Mucosa of descending colon (tissue), 3 donors: ENCODE data around the gene PEX19. TPM values are rescaled to one million over a fixed set of nuclear protein-coding genes. Genes with fewer than 3 reads are reported as not detected.
"Not testable (repeated sequence)": the region's sequence is repeated elsewhere in the genome, so short reads cannot be mapped to it uniquely, and the experiment has no call there.

ENCODE experiments used
- ATAC-seq: fragments of 200-7000 bp; cut with Tn5 transposase; one replicate; pipeline ENCODE4 v1.9.1; 2020; ENCODE audit warnings: mild to moderate bottlenecking, moderate library complexity
- DNase-seq, 3 donors: peaks; one replicate each; pipeline ENCODE4 v3.0.0-alpha.2; 2020
- H3K36me3 ChIP-seq: fragments of 200-600 bp; one replicate; pipeline ENCODE4 v1.8.0; 2021; ENCODE audit warnings: low read depth, mild to moderate bottlenecking
- H3K4me1 ChIP-seq: fragments of 200-600 bp; one replicate; pipeline ENCODE4 v1.8.0; 2021; ENCODE audit warnings: low read depth, mild to moderate bottlenecking
- H3K4me3 ChIP-seq: fragments of 200-600 bp; one replicate; pipeline ENCODE4 v1.8.0; 2021; ENCODE audit warnings: mild to moderate bottlenecking
- H3K9me3 ChIP-seq: fragments of 200-600 bp; one replicate; pipeline ENCODE4 v1.8.0; 2021; ENCODE audit warnings: mild to moderate bottlenecking
- intact Hi-C, 2 donors: fragments of 100-400 bp; cut with DNase I in 1 of 2; cut with micrococcal nuclease in 1 of 2; formaldehyde crosslinking; loops; one replicate each; pipeline versions ENCODE4 v1.11.0 to v1.11.1; 2022; cut with DNase I, micrococcal nuclease
- total RNA-seq, 3 donors: library from RNA; stranded (reverse); fragmentation: NEBNext Ultra II Directional in 2 of 3; extraction: Animal tissue kit (Norgen Biotek cat#: 25700) in 2 of 3; gene quantifications; one replicate each; pipeline versions ENCODE4 v1.2.1 to v1.2.4, GENCODE V29; 2021 to 2023
- TF ChIP-seq, protein P1 (sequence below): fragments of 200-600 bp; IDR thresholded peaks from one replicate; pipeline ENCODE4 v1.8.0; 2022; ENCODE audit warnings: antibody characterized with exemption, mild to moderate bottlenecking
- donor health status: DM: no; HTN: no; CAD: no; lungs with moderate emphysema.
- donor health status: DM: no; HTN: no; CAD: no.
- donor health status: DM: no; HTN: yes; CAD: no.

PEX19 gene
- total RNA-seq, 3 donors from 2014 or later = 53.7 to 82.0 (median 76.3) TPM

DNA sequence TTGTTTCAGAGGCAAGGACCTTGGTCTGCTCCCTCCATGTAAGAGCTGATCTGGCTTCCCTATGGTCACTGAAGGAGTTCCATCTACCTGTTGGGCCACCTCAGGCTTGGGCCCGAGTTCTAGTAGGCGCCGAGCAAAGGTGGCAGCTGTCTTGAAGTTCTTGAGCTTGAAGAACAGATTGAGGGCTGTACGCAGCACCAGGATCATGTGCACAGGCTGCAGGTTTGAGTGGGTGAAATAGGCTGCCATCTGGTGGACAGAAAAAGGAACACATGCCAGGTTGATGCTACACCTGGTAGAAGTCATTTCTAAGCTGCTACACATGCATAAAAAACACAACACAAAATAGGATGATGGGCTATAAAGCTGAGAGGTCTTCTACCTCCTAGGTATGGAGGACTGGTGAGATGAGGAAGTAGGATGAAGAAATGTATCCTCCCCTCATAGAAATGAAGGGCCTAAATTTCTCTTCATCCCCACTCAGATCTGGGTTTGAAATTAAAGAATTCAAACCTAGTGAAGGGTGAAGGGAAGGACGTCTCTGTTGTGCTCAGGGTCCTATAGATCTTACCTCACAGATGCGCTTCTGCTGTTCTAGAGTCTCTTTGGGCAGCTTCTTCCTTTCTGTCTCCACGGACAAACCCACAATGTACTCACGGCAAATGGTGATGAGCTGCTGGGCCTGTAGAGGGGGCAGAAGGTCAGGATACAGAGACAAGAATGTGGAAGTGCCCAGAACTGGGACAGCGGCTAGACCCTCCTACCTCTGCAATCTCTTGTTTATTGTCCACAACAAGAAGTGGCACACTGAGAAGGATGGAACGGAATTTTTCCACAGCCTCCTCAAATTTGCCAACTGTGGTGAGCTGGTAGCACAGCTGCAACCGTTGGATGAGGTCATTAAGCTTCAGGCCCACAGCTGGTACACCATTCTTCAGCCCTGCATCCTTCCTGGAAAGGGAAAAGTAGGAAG, 6.6 kb upstream of the PEX19 start:
- intact Hi-C loops = no loop called here
- TF ChIP-seq, protein P1, sequence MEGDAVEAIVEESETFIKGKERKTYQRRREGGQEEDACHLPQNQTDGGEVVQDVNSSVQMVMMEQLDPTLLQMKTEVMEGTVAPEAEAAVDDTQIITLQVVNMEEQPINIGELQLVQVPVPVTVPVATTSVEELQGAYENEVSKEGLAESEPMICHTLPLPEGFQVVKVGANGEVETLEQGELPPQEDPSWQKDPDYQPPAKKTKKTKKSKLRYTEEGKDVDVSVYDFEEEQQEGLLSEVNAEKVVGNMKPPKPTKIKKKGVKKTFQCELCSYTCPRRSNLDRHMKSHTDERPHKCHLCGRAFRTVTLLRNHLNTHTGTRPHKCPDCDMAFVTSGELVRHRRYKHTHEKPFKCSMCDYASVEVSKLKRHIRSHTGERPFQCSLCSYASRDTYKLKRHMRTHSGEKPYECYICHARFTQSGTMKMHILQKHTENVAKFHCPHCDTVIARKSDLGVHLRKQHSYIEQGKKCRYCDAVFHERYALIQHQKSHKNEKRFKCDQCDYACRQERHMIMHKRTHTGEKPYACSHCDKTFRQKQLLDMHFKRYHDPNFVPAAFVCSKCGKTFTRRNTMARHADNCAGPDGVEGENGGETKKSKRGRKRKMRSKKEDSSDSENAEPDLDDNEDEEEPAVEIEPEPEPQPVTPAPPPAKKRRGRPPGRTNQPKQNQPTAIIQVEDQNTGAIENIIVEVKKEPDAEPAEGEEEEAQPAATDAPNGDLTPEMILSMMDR = peak; percentile 72
- no peaks in the 10 kb centered on the region for H3K9me3 ChIP-seq
- no peak overlapping the region for H3K4me3 ChIP-seq
- ATAC-seq (peak; percentile 97), DNase-seq (peak in 2 of 3 donors; percentile 43 to 81)
- H3K36me3 ChIP-seq = peaks cover 49% of the 10 kb centered on the region
- H3K4me1 ChIP-seq = no peaks in the 10 kb centered on the region

GRCh38 chr1:160287769-160288168, 2.8 kb upstream of the PEX19 start:
- DNase-seq, intact Hi-C loops, H3K4me3 ChIP-seq, H3K9me3 ChIP-seq, ATAC-seq: not testable (repeated sequence)
- H3K36me3 ChIP-seq = peaks cover 18% of the 10 kb centered on the region
- H3K4me1 ChIP-seq = peaks cover 15% of the 10 kb centered on the region

- DNase-seq = peak in 1 of 3 donors; percentile 28
- no peak overlapping the region for H3K4me3 ChIP-seq
- ATAC-seq = no peak
- peaks cover 3% of the 10 kb centered on the region for H3K36me3 ChIP-seq
- H3K9me3 ChIP-seq = no peaks in the 10 kb centered on the region
- intact Hi-C loops = no loop called here
- TF ChIP-seq, protein P1 = no peak
- H3K4me1 ChIP-seq = peaks cover 15% of the 10 kb centered on the region
Observed at GRCh38 chr1:160285506-160285905, 573 bp upstream of the PEX19 start.

GRCh38 chr1:160284220-160284781, 632 bp downstream of the PEX19 start:
- H3K9me3 ChIP-seq = no peaks in the 10 kb centered on the region
- peak; percentile 70 for ATAC-seq
- TF ChIP-seq, protein P1 = no peak
- peaks cover 15% of the 10 kb centered on the region for H3K4me1 ChIP-seq
- H3K36me3 ChIP-seq = no peaks in the 10 kb centered on the region
- H3K4me3 ChIP-seq = peak overlapping the region; percentile 88
- DNase-seq = peak in 2 of 3 donors; percentile 19 to 29
- intact Hi-C loops = no loop called here

- DNase-seq (no peak), ATAC-seq (no peak)
- H3K9me3 ChIP-seq = no peaks in the 10 kb centered on the region
- no peak overlapping the region for H3K4me3 ChIP-seq
- peaks cover 15% of the 10 kb centered on the region for H3K4me1 ChIP-seq
- H3K36me3 ChIP-seq = no peaks in the 10 kb centered on the region
- intact Hi-C loops = no loop called here
- TF ChIP-seq, protein P1 = no peak
Observed at GRCh38 chr1:160282807-160283206, 2.1 kb downstream of the PEX19 start.

GRCh38 chr1:160277987-160278386, 6.9 kb downstream of the PEX19 start:
- no peak for DNase-seq
- Histone ChIP-seq H3K4me3 (no peak overlapping the region), H3K4me1 (no peaks in the 10 kb centered on the region), H3K9me3 (no peaks in the 10 kb centered on the region), H3K36me3 (no peaks in the 10 kb centered on the region)
- no peak for ATAC-seq
- intact Hi-C loops = no loop called here
- TF ChIP-seq, protein P1 = no peak
